NCI-H2196 treated with DMSO at 0.1 percent for 48 hours (cell line): ENCODE data around the gene RIN3.
"Not testable (repeated sequence)": the region's sequence is repeated elsewhere in the genome, so short reads cannot be mapped to it uniquely, and the experiment has no call there.

Experiments used
- DNase-seq: peaks from one replicate; lab custom pipeline; 2025; ENCODE audit not compliant: unreplicated experiment; lab: John Stamatoyannopoulos, UW

Gene RIN3

DNA sequence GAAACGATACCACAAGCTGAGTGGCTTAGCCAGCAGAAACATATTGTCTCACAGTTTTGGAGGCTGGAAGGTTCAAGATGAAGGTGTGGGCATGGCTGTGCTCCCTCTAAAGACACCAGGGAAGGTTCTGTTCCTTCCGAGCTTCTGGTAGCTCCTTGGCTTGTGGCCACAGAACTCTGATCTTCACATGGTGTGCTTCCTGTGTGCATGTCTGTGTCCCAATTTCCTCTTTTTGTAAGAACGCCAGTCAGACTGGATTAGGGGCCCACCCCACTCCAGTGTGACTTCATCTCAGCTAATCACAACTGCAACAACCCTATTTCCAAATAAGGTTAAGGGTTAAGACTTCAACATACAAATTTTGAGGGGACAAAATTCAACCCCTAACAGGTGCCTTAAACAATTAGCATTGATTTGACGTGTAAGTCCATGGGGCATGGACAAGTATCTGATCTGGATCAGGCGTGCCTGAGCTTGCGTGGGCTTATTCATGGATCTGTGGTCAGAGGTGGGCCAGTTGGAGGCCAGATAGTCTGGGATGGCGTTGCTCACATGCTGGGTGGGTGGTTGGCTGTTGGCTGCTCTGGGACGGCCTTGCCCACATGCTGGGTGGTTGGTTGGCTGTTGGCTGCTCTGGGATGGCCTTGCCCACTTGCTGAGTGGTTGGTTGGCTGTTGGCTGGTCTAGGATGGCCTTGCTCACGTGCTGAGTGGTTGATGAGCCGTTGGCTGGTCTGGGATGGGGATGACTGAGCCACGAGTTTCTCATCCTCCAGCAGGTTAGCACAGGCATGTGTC lies 146.4 kb downstream of the RIN3 start:
- no peak for DNase-seq

DNA sequence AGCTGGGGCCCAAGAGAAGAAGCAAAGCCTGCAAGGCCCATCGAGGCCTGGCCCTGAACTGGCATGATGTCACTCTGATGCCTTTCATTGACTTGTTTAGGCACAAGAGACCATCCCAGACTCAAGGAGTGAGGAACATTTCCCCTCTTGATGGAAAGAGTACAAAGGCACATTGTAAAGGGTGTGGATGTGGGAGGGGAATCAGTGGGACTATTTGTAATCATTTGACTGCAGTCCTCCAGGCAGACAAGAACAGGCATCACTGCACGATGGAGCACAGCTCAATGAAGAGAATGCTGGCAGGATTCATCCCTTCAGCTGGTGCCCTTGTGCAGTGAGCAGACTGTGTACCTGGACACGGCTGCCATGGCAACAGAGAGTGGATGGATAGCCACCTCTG lies 147.0 kb downstream of the RIN3 start:
- DNase-seq, result no peak

DNA sequence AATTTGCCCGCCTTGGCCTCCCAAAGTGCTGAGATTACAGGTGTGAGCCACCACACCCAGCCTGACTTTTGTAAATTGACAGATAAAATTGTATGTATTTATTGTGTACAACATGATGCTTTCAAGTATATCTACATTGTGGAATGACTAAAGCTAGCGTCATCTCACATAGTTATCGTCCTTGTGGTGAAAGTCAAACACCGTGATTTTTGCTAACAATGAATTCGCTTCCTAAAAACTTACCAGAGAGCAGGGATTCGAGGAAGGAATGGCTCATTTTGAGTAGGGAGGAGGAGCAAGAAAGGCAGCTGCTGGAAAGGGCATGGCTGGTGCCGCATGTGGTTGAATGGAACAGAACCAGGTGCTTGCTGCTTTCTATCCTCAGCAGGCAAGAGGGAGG lies 149.5 kb downstream of the RIN3 start:
- DNase-seq, result no peak

DNA sequence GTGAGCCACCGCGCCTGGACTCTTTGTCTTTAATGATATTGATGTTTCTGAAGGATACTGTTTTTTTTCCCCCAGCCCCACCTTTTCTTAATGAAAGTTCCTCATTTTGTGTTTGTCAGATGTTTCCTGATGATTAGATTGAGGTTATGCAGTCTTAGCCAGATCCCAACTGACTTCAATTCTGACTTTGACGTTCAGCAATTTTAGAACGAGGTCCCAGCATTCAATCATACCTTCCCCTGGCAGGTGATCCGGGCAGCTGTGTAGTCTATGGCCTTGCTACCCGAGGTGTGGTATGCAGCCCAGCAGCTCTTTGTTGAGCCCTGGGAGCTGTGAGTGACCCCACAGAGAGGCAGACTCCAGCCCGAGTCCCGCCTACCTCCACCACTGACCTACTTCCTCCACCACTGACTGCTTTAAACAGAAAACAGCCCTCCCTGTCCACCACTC lies 152.1 kb downstream of the RIN3 start:
- no peak for DNase-seq

DNA sequence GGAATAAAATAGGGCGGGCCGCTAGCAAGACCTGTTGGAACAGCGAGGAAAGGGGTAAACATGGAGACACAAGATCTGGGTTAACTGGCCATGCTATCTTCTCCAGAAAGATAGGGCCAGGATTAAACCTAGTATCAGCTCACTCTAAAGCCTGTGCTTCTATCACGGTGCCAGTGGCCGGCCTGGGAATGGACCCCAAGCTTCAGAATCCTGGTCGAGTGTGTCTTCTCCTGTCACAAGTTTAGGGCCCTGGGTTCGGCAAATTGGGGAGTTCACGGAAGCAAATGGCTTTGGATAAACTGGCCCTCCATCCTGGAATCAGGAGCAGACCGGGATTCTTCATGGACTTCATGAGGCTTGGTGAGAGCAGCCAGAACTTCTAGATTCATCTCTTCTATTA lies 152.7 kb downstream of the RIN3 start:
- no peak for DNase-seq

DNA sequence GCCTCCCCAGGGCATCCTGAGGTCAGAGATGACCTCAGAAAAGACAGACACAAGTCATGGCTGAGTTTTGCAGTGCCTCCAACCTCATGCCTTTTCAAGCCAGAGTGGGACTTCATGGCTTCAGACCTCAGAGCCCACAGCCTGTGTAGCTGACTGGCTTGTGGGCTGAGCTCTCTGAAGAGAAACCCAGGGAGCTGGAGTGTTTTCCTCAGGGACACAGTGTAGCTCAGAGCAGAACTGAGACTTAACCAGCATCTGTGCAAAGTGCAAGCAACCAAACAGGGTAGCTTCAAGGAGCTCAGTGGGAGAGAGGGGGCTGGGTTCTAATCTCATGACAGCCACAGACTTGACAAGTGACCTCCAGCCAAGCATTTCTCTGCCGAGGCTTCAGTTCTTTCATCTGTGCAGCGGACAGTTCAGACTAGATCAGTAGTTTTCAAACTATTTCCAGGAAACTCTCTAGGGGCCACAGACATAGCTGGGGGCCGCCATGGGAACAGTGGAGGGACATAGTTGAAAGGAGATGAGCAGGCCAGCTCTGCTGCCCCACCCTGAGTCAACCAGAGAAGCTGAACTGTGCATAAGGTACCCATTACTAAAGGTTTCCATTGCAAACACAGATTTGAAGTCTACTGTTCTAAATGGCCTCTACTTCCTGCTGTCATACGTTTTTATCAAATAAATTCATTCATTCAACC lies 154.8 kb downstream of the RIN3 start:
- DNase-seq, result no peak

DNA sequence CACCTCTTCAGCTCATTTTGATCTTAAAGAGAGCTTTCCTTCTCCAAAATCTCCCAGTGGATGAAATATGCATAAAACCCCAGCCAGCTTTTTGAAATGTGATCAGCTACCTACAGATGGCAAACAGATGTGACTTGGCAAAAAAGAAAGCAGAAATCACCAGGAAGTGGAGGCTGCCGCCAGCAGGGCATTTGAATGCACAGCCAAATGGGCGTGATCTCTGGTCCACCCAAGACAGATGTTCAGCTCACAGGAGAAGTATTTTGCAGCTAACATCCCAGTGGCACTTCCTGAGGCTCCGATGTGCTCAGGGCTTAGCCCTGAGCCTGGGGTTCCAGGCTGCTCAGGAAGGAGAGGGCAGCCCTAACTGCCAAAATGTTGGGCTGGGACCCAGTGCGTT lies 156.6 kb downstream of the RIN3 start:
- DNase-seq, result no peak

DNA sequence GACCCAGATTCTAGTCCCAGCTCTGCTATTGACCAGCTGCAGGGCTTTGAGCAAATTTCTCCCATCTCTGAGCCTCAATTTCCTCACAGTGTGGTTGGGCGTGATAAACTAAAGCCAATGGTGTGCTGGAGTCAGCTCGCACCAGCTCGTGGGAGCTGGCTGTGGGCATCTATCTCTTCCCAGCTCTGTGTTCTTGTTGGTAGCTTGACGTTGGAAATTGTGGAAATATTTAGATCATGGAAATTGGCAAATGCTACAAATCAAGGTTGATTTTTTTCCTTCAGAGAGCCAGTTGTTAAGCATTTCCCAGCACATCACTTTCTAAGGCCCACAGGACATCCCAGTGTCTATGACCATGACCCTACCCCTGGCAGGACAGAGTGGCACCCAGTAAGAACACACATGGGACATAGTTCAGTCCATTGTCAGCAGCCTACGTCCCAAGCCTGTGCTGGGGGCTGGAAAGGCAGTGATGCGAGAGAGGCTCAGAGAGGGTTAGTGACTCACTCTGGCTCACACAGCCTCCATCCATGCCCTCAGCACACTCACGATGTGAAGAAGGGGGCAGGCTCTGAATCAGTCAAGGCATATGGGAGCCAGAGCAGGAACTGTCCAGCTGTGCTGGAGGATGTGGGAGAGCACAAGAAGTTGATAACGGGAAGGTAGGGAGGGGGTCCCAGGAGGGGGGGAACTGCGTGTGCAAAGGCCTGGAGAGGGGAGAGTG lies 157.2 kb downstream of the RIN3 start:
- DNase-seq, result no peak

DNA sequence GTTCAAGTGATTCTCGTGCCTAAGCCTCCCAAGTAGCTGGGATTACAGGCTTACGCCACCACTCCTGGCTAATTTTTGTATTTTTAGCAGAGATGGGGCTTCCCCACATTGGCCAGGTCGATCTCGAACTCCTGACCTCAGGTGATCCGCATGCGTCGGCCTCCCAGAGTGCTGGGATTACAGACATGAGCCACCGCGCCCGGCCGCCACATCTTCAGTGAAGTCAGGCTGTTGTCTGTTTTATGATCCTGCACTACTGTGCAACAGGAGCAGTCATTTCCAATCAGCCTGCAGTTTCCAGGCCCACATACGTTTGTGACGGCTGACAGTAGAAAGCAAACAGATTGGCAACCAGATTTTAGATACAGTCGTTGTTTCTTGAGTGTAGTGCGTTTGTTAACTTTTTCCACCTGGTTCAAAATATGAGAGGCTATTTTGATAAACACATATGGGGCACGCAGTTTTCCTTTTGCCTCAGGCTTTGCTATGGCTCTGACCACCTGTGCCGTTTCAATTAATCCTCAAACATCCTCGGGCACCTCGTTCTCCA lies 160.1 kb downstream of the RIN3 start:
- DNase-seq, result no peak

DNA sequence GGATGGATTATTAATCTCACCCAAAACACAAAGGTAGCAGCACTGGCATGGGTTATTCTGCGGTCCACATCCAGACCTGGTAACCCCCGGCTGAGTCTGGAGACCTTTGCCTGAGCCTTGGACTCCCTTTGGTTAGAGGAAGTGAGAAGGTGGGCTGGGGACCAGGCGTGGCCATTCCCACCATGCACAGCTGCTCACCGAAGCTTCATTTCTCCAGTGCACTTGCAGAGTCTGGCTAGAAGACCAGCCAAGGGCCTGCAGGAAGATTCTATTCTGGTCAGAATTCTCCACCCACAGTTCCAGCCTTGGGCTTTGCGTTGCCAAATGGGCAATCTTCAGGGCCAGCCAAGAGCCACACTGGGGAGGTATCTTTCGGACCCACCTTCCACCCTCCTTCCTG lies 161.8 kb downstream of the RIN3 start:
- no peak for DNase-seq

DNA sequence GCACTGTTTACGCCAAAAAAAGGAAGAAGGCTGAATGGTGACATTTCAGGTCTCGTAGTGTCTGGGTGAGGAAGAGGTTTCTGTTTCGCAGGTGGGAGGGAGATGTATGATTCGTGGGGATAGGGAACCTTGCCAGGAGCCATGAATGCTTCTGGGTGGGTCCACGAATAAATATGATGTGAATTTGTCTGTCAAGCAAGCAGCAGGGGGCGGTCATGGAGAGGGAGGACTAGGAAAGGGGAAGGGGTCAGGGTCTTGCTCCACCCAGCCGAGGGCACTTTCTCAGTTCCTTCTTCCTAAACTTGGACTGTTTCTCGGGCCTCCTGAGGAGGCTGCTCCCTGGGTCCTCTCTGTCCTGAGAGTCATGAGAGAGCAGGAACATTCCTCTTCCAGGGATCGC lies 162.4 kb downstream of the RIN3 start:
- DNase-seq, result no peak

DNA sequence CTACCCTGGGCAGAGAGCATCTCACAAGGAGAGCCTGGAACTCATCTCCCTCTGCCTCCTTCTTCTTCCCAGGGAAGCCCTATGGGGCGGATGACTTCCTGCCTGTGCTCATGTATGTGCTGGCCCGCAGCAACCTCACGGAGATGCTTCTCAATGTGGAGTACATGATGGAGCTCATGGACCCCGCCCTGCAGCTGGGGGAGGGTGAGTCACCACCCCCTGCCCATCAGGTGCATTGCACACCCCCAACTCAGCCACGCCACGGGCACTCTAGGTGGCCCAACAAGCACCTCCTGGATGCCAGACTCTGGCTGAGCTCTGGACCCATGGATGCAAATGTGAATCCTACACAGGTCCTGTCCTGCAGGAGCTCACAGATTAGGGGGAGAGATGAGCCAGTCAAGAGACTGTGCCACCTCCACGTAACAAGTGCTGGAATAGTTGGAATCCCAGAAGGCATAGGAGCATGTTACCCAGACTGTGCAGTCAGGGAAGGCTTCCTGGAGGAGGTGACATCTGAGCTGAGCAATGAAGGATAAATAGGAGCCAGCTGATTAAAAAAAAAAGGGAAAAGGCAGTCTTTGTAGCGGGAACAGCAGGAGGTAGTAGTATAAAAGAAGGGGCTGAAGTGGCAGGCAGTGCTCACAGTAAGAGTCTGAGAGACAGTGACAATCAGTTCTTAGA lies 163.0 kb downstream of the RIN3 start:
- no peak for DNase-seq

DNA sequence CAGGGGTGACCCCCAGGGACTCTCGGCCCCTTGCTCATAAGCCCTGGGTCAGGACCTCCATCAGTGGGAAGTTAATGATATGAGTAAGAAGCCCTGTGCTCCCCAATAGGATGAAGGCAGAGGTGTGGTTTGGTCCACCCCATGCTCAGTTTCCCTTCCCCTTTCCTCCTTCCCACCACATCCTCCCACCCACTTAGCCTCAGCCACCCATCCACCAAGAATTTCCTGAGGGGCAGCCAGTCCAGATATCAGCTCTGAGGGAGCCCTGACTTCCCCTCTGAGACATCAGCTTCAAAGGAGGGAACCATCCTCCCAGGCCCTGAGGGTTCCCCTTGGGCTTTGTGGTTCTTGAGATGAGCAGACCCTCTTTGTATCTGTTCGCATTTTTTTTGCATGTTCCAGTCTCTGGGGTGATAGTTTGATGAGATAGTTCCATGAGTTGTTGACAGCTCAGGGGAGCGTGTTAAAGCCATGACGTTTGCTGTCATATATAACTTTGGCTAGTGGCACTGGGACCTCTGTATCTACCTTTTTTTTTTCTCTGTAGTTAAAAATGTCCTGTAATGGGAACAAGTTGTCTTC lies 163.6 kb downstream of the RIN3 start:
- no peak for DNase-seq

DNA sequence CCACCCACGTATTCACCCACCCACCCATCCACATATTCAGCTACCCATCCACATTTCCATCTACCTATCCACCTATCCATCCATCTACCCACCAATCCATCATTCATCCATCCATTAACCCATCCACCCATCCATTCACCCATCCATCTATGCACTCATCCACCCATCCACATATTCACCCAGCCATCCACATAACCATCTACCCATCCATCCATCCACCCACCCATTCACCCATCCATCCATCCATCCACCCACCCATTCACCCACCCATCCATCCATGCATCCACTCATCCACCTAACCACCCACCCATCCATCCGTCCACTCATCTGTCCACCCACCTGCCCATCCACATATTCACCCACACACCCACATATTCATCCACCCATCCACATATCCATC lies 164.4 kb downstream of the RIN3 start:
- no peak for DNase-seq

DNA sequence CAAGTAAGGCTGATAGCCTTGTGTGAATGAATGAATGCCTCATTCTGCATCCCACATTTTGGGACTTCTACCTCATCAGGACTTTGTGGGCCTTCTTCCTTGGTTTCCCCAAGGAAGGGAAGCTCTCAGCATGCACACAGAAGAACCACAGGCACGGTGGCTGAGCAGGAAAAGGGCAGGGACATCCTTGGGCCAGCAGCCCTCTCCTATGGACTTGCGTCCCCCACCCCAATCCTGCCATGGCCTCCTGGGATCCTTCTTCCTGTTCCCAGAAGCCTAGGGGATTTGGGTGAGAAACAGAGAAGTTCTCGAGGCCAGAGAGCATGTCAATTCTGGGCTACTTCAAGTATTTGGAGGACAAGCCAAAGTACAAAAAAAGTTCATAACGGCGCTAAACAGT lies 165.2 kb downstream of the RIN3 start:
- no peak for DNase-seq

DNA sequence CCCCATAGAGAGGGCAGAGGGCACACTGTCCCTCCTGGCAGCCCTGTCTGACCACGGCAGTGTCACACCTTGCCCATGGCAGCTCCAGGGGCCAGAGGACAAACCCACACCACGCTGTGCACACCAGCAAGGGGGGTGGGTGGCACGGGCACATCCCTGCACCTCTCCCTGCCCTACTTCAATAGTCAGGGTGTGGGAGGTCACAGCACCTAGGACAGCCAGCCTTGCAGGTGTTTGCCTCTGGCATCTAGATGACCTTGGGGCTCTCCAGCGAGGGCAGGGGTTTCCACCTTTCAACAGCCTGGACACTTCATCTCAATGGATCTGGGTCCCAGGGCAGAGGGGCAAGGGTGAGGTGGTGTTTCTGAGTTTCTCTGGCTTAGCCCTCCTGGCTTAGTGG lies 165.7 kb downstream of the RIN3 start:
- no peak for DNase-seq

DNA sequence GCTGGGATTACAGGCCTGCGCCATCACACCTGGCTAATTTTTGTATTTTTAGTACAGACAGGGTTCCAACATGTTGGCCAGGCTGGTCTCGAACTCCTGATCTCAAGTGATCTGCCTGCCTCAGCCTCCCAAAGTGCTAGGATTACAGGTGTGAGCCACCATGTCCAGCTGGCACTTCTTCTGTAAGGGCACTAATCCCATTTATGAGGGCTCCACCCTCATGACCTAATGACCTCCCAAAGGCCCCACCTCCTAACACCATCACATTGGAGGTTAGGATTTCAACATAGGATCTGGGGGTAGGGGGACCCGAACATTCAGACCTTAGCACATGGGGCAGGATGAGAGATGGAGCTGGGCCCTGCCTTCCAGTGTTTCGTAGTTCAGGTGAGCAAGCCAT lies 166.7 kb downstream of the RIN3 start:
- DNase-seq, result not testable (repeated sequence)

DNA sequence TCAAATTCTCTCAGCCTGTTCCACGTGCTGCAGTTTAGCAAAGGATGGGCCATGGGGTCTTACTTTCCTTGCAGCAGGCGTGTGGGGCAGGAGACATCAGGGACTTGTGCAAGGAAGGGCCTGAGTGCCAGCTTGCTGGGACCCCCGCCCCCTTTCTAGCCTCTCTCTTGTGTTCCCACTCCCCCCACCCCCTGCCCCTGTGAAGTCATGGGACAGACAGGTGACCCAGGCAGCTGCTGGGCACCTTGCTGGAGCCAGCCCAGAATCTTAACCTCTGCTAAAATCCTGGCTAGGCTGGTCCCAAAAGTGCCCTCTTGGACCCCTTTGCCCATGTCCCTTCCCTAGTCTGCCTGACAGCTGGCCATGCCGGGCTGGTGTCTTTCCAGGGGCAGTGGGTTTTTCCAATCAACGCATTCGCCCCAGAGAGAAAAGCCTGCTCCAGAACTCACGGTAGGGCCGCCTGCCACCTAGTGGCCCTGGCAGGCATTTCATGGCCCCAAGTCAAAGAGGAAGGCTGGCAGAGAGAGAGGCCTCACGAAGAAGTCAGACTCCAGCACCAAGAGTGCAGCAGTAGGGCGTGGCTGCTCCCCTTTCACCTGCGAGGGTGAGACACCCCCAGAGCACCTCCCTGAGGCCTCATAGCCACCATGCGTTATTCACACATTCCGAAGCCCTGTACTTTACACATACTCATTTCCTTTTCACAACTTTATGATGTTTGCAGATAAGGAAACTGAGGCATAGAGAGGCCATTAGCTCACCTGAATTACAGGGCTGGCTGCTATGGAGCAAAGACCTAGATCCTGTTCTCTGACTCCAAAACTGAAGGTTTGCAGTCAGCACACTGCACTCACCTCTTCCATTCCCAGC lies 167.4 kb downstream of the RIN3 start:
- DNase-seq, result no peak

DNA sequence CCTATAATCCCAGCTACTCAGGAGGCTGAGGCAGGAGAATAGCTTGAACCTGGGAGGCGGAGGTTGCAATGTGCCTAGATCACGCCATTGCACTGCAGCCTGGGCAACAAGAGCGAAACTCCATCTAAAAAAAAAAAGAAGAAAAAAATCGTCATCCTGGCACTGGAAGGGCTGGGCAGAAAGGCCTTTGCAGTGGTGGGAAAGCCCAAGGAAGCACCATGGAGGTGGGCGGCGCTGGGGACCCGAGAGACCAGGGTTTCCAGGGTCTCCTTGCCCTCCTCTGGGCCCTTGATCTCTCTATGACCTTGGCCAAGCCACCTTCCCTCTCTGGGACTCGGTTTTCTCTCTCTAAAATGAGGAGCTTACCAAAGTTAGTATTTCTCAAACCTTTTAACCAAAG lies 169.5 kb downstream of the RIN3 start:
- no peak for DNase-seq
